PC-3 (cell line): Measurements from ENCODE around the gene KRCC1.

ENCODE experiments used
- CTCF ChIP-seq: fragments of 300-600 bp; sonication (generic); conservative IDR thresholded peaks from 2 replicates; pipeline ENCODE4 v1.5.1; 2017; ENCODE audit warnings: antibody characterized with exemption, low read depth, mild to moderate bottlenecking, low read length
- EZH2 ChIP-seq: fragments of 300-600 bp; sonication (generic); IDR thresholded peaks from one replicate; pipeline ENCODE4 v1.6.1; 2017; ENCODE audit warnings: antibody characterized with exemption, mild to moderate bottlenecking, low read length; ENCODE audit not compliant: unreplicated experiment

GRCh38 chr2:88060907-88061275, 5.3 kb upstream of the KRCC1 start:
- no peak for TF ChIP-seq CTCF
- TF ChIP-seq EZH2 = no peak
